GM19351 (cell line): ENCODE data around the gene DUOX2.

ENCODE experiments used
- ATAC-seq: cut with Tn5 transposase; IDR thresholded peaks from one replicate; pipeline ENCODE4 v1.9.1; 2021; ENCODE audit warnings: mild to moderate bottlenecking, moderate library complexity; ENCODE audit not compliant: unreplicated experiment

Gene DUOX2

DNA sequence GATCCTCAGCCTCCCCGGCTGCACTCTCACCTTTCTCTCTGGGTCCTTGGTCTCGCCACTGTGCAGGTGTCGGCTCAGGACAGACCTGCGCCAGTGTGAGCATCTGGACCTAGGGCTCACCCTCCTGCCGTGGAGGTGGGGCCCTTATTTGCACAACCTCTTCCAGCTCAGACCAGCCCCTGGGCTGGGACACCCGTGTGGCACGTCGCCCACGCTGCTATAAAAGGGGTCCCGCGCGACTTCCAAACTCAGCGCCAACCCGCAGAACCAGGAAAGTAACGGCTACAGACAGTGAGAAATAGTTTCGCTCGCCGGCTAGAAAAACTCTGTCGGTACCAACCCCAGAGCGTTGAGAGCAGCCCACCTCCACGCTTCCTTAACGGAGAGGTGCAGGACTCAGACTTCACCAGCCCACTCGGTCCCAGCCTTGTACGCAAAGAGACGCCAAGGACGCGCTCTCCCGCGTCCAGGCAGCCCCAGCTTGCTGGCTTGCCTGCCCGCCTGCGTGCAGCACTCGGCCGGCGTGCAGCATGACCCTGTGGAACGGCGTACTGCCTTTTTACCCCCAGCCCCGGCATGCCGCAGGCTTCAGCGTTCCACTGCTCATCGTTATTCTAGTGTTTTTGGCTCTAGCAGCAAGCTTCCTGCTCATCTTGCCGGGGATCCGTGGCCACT, at the start of gene DUOX2, which contains the start of gene DUOXA2:
Gene DUOX2 (minus strand): TSS at position 97 of the 675 bp plus-strand sequence. CDS start 761 bp downstream, outside the sequence.
Gene DUOXA2 (plus strand): TSS at position 251 of the 675 bp plus-strand sequence. CDS start 280 bp downstream, at position 531.
- ATAC-seq: no peak

DNA sequence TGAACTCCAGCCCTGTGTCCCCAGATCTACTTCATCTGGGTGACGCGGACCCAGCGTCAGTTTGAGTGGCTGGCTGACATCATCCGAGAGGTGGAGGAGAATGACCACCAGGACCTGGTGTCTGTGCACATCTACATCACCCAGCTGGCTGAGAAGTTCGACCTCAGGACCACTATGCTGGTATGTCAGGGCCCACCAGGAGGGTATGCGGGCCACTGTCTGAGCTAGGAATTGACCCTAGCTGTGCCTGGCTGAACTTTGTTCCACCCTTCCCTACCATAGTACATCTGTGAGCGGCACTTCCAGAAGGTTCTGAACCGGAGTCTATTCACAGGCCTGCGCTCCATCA, 49.5 kb upstream of the DUOX2 start:
- ATAC-seq: no peak

DNA sequence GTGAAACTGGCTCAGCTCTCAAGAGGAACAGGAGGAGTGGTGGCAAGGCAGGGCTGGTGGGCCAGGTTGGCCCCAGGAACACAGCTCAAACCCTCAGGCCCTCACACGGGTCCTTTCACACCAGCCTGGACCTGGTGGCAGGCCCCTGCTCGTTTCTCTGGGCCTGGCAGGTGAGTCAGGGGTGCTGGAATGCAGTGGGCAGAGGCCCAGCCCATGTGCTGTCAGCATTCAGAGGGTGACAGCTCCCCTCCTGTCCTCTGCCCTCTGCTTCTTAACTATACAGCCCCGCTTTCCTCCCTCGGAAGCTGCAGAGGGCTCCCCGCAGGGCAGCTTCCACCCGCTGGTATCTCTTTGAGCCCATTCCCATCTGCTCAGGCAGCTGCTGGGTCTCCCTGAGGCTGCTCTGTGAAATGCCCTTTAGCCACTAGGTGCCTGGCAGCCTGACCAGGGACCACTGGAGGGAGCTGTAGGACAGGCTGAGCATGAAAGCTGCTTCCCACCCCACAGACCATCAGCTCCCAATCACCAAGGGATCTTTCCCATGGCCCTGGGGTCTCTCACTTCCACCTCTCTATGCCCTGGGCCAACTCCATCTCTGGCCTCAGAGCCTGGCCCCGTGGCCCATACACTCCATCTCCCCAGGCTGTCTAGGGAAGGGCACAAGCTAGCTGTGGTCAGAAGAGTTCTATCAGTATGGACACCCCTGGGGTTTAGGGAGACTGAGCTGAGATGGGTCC, 49.0 kb upstream of the DUOX2 start:
- ATAC-seq: no peak

DNA sequence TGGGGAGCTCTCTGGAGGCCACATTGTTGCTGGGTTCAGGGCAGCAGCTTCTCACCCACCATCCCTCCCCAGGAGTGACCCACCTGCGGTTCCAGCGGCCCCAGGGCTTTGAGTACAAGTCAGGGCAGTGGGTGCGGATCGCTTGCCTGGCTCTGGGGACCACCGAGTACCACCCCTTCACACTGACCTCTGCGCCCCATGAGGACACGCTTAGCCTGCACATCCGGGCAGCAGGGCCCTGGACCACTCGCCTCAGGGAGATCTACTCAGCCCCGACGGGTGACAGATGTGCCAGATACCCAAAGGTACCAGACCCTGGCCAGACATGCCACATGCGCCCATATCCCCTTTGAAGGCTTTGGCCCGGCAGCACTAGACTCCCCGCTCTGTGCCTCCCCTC, 47.7 kb upstream of the DUOX2 start:
- no peak for ATAC-seq

DNA sequence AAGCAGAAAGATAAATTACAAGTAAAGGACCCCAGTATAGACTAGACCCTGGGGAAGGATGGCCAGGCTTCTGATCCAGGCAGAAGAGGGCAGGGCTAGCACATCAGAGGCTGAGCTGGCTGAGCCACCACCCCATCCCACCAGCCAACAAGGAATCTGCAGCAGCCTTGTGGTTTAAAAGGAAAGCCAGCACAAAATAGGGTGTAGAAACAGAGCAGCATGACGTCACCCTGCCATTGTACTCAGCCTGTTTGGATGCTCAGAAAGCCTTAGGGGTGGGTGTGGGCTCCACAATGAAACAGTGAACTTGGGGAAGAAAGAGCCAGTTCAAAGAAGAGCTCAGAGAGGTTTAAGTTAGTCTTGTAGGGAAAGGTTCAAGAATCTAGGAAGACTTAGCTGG, 44.0 kb upstream of the DUOX2 start:
- ATAC-seq: no peak

DNA sequence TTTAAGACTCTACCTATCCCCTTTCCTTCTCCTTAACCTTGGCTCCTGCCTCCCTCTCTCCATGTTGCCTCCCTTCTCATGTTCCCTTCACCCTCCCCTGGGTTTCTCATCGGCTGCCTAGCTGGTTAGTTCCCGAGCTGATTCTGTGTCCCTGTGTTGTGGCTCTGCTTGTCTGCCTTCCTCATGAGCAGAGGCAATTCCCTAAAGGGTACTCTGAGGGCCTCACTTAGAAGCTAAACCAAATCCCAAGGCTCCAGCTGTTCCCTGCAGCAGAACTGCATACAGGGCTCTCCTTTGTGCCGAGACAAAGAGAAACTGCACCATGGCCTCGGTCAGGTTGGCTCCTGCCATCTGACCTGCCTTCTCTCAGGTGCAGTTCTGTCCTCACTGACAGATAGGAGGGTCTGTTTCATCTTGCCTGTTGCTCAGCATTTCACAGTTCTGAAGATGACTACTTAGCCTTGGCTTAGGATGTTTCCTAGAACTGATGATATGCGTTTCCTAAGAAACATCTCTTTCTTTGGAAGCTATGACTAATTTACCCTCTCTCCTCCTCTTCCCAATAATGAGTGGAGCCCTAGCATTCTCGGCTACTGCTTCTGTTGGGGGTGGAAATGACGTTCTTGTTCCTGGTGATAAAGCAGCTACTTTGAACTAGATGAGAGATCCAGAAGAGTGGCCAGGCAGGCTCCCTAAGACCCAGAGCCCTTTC, 42.9 kb upstream of the DUOX2 start:
- no peak for ATAC-seq

DNA sequence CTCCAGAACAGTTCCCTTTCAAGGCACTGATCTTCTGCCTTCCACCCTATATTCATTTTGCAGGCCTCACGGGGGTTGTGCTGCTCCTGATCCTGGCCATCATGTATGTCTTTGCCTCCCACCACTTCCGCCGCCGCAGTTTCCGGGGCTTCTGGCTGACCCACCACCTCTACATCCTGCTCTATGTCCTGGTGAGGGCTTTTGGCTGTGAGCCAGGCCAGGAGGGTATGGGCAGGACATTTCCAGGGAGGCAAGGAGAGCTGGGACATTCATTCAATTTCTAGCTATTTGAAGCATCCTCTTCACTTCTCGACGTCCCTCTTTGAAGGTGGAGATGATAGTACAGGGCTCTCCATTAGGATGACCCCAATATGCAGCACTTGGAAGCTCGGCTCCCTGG, 41.8 kb upstream of the DUOX2 start:
- ATAC-seq: no peak

DNA sequence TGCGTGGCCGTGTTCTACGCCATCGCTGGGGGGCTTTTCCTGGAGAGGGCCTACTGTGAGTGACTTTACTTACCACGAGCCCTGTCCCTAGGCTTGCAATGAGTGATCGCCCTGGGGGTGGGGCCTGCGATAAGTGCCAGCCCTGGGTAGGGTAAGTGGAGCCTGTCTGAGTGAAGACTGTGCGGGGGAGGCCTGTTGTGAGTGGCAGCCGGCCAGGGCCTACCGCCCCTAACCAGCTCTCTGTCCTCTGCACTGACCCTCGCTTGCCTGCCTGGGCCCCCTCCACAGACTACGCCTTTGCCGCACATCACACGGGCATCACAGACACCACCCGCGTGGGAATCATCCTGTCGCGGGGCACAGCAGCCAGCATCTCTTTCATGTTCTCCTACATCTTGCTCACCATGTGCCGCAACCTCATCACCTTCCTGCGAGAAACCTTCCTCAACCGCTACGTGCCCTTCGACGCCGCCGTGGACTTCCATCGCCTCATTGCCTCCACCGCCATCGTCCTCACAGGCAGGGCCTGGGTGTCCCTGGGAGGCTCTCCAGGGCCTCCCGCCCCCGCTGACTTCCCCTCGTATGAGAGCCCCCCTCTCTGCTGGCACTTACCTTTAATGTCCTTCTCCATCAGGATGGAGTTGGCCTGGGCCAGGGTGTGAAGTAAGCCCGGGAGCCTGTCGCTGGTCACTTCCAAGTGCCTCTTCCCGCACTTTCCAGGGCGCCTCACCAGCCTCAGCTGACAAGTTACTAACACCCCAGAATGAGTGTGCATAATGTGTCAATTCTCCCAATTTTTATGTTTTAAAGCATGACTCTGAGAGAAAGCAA, 38.2 kb upstream of the DUOX2 start:
- ATAC-seq: no peak

DNA sequence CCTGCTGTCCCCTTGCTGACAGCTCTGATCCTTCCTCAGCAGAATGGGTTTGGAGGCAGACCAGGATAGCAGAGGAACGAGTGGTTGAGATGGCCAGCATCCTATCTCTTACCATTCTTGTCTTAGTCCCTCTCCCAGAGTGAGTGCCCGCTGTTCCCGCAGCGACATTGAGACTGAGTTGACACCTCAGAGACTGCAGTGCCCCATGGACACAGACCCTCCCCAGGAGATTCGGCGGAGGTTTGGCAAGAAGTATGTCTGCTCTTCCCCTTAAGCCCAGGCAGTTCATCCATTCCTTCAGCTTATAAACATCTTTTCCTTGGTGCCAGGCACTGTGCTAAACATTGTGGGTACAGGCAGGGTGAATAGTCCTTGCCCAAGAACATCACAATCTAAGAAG, 37.0 kb upstream of the DUOX2 start:
- ATAC-seq: no peak

DNA sequence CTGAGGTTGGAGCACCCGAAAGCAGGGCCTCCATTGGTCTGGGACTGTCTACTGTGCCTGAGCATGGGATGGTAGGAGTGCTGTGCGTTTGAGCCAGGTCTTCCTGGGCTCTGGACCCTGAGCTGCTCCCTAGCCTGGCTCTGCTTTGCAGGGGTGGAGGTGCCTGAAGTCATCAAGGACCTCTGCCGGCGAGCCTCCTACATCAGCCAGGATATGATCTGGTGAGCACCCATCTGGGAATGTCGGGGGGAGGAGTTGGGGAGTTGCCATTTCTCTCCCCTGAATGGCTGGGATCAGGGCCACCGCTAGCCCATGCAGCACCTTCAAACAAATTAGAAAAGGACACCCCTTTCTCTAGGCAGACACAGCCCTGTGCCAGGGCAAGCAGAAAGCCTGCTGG, 36.5 kb upstream of the DUOX2 start:
- no peak for ATAC-seq

DNA sequence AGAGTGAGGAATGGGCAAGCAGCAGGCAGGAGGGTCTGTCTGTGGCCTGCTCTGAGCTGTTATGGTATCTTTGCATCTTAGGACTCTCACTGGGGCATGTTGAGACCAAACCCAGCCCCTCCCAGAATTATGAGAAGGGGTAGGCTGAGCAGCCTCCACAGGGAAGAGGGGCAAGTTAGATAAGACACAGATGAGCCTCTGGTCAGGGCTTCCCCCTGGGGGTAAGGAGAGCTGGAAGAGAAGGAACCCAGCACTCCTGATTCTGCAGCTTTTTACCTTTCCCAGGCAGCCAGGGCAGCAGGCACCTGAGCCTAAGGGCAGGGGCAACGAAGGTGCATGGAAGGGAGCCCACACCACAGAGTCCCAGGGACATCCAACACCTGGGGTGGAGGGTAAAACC, 35.1 kb upstream of the DUOX2 start:
- no peak for ATAC-seq

DNA sequence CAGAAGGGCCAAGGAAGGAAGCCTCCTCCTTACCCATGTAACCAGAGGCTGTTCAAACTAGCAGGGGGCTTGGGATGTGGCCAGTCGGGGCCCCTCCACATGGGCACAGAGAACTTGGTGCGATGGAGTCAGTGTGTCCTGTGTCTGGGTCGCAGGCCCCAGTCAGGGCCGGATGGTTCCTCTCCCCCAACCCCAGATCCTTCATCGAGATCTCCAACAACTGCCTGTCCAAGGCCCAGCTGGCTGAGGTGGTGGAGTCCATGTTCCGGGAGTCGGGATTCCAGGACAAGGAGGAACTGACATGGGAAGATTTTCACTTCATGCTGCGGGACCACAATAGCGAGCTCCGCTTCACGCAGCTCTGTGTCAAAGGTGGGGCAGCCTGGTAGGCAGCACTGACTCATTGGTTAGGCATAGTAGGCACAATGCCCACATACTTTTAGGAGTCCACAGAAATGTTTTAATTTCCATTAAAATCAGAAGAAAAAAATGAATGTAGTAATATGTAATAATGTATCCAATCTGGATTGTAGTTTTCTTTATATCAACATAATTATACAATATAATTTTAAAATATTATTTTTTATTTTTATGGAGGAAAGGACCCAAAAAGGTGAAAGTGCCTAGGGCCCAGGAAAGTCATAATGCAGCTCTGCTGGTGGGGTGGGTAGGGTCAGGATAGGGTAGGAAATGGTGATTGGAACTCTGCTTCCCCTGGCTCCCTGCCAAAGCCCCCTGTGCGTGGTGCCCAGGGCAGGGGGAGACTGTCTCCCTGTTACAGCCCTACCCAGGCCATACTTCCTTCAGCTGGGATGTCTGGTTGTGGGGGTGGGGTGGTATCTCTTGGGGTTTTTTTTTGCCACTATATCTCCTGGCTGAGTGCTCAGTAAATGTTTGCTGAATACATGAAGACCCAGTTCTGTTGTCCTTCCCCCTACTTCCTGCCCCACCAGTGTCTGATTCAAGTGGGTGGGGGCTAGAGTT, 34.4 kb upstream of the DUOX2 start:
- no peak for ATAC-seq

DNA sequence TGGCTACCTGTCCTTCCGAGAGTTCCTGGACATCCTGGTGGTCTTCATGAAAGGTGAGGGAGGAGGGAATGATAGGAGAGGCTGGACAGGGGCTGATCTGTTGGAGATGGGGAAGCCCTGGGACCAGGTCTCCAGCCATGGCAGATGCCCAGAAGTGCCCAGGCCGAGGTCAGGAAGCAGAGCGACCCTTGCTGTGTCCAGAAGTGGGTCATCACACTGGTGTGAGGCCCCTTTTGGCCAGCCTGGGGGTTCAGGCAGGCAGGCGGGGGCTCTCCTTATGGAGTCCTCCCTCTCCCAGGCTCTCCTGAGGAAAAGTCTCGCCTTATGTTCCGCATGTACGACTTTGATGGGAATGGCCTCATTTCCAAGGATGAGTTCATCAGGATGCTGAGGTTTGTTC, 33.6 kb upstream of the DUOX2 start:
- no peak for ATAC-seq

DNA sequence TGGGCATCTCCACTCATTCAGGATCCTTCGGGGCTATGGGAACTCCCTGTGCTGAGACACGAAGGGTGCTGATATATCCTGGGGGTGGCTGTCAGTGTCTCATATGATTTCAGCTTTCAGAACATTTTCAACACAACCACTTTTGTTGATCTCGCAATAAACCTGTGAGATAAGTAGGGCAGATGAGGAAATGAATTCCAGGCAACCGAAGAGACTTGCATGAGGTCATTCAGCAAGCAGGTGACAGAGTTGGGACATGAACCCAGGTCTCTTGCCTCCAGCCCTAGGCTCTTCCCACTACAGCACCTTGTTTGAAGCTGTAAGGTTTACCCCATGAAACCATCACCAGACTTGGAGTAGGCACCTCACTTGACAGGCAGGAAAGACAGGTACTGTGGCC, 32.4 kb upstream of the DUOX2 start:
- no peak for ATAC-seq

DNA sequence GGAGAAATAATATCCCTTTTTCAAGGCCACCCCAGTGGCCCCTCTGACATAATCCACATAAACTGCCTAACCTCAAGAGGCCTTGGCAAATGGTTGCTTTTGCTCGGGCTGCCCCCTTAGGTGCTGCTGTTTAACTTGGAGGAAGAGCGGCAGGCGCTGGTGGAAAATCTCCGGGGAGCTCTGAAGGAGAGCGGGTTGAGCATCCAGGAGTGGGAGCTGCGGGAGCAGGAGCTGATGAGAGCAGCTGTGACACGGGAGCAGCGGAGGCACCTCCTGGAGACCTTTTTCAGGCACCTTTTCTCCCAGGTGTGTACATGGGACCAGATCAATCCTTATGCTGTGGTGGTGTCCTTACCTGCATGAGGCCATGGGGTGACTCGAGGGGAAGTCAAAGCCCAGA, 30.8 kb upstream of the DUOX2 start:
- ATAC-seq: no peak

DNA sequence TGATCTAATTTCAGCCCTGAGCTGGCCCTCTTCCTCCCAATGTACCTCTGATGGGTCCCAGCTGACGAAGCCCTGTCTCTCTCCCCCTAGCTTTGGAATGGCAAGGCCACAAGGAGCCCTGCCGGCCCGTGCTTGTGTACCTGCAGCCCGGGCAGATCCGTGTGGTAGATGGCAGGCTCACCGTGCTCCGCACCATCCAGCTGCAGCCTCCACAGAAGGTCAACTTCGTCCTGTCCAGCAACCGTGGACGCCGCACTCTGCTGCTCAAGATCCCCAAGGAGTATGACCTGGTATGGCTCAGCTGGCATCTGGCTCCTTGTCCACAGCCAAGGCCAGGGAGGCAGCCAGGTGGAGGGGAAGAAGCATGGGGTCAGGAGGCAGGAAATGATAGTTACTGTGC, 30.0 kb upstream of the DUOX2 start:
- no peak for ATAC-seq

DNA sequence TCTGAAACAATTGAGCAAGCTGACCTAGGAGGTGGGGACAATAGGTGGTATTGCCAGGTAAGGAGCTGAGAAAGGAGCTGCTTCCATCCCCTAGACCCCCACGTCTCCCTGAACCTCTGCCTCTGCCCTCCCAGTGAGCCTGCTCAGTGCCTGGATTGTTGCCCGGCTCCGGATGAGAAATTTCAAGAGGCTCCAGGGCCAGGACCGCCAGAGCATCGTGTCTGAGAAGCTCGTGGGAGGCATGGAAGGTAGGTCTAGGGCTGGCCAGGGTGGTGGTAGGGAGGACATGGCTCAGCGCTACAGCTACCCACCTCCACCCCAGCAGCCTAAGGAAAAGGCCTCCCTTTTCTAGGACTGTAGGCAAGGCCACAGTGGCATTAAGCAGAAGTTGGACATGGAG, 29.1 kb upstream of the DUOX2 start:
- no peak for ATAC-seq

DNA sequence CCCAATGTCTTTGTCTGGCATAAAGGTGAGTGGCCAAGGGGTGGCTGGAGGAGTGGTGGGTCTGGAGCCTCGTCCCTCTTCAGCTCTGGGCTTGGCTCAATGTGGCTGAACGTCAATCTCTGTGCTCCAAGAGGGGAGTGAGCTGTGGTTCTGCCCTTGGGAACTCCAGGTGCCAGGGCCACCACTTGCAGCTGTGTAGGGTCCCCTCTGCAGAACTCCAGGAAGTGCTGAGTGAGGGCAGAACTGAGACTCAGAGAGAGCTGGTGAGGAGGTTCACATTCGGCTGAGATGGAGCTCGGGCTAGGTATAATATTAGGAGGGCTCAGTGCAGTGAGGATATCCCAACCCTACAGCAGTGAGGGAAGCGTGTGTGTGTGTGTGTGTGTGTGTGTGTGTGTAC, 27.4 kb upstream of the DUOX2 start:
- no peak for ATAC-seq

DNA sequence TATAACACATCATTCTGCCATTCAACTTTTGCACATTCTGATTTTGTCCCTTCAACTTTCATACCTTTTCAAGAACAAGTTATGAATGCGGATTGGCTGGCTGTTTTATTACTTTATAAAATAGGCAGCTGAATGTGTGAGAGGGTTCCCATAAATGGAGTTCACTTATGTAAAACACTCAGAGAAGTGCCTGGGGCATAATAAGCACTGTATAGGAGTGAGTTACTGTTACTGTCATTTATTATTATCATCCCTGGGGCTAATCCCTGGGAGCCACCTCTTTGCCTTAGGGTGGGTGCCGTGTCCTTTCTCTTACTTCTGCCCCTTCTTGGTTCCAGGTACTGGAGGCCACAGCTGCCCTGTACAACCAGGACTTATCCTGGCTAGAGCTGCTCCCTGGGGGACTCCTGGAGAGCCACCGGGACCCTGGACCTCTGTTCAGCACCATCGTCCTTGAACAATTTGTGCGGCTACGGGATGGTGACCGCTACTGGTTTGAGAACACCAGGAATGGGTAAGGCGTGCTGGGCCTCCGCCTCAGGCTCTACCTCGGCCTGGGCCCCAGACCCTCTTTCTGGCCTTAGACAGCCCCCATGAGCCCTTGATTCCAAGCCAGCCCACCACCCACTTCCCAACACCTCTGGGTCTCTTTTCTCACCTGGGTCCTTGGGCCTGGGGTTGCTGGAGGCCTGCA, 26.7 kb upstream of the DUOX2 start:
- no peak for ATAC-seq
